B cell (primary cell): ENCODE results near the gene PI4KA. TPM values are rescaled to one million over a fixed set of nuclear protein-coding genes. Genes with fewer than 3 reads are reported as not detected.

Experiments used
- ATAC-seq: fragments of 200-7000 bp; cut with Tn5 transposase; one replicate; pipeline ENCODE4 v1.10.0; 2021; ENCODE audit warnings: low read depth, mild to moderate bottlenecking, moderate number of reproducible peaks, moderate library complexity
- CTCF ChIA-PET: fragments of 350-600 bp; sonication (Branson Sonifier 250); formaldehyde crosslinking; loops from one replicate; lab custom pipeline; 2021; ENCODE audit warnings: antibody characterized with exemption, inconsistent platforms; lab: Charles Lee
- POLR2A ChIA-PET: fragments of 350-600 bp; sonication (Branson Sonifier 250); formaldehyde crosslinking; loops from one replicate; lab custom pipeline; 2021; ENCODE audit warnings: antibody characterized with exemption; lab: Charles Lee
- DNase-seq: peaks from one replicate; pipeline ENCODE4 v3.0.0; 2013
- H2AFZ ChIP-seq: 2 replicates; pipeline ENCODE4 v1.6.1; 2012; ENCODE audit warnings: mild to moderate bottlenecking, low read depth, low read length; ENCODE audit not compliant: insufficient read depth, poor library complexity, severe bottlenecking
- H3K27ac ChIP-seq, 2 donors: 1 replicate in 1 of 2; 2 replicates in 1 of 2; pipeline ENCODE4 v1.5.1; 2012 to 2013; ENCODE audit warnings: low read length in 2 of 2, mild to moderate bottlenecking in 2 of 2, moderate library complexity in 1 of 2
- H3K27me3 ChIP-seq, 4 experiments: fragments of 200-600 bp in 1 of 4; sonication (generic) in 1 of 4; replicated peaks in 1 of 4; 1 replicate in 2 of 4; 2 replicates in 2 of 4; pipeline versions ENCODE4 v1.6.1 to v1.7.0; 2013 to 2016; ENCODE audit warnings: low read length in 3 of 4, mild to moderate bottlenecking in 2 of 4, mixed read lengths in 1 of 4, moderate library complexity in 1 of 4; ENCODE audit not compliant: insufficient read depth in 4 of 4, control insufficient read depth in 3 of 4; ENCODE audit errors: control extremely low read depth in 1 of 4
- H3K36me3 ChIP-seq, 2 experiments: replicated peaks in 1 of 2; 1 replicate in 1 of 2; 2 replicates in 1 of 2; pipeline versions ENCODE4 v1.6.1 to v1.7.1; 2013; ENCODE audit warnings: low read length in 1 of 2; ENCODE audit not compliant: insufficient read depth in 2 of 2, control insufficient read depth in 1 of 2; ENCODE audit errors: control extremely low read depth in 1 of 2, extremely low read depth in 1 of 2
- H3K4me1 ChIP-seq, 2 donors: fragments of 200-600 bp in 1 of 2; sonication (generic) in 1 of 2; 1 replicate in 1 of 2; 2 replicates in 1 of 2; pipeline versions ENCODE4 v1.5.1 to v1.6.1; 2013 to 2017; ENCODE audit warnings: low read length in 2 of 2; ENCODE audit not compliant: control insufficient read depth in 2 of 2, insufficient read depth in 2 of 2
- H3K4me2 ChIP-seq: replicated peaks from 2 replicates; pipeline ENCODE3; 2012; ENCODE audit warnings: mild to moderate bottlenecking, low read depth, low read length; ENCODE audit not compliant: poor library complexity, severe bottlenecking
- H3K4me3 ChIP-seq, 5 experiments: fragments of 200-600 bp in 1 of 5; sonication (generic) in 1 of 5; 1 replicate in 3 of 5; 2 replicates in 2 of 5; pipeline versions ENCODE4 v1.5.1 to v1.7.0; 2011 to 2016; ENCODE audit warnings: low read length in 4 of 5, mild to moderate bottlenecking in 4 of 5, low read depth in 2 of 5, control low read depth in 1 of 5, moderate library complexity in 1 of 5; ENCODE audit not compliant: insufficient read depth in 1 of 5; ENCODE audit errors: control extremely low read depth in 1 of 5, extremely low read depth in 1 of 5
- H3K79me2 ChIP-seq: fragments of 200-600 bp; sonication (generic); one replicate; pipeline ENCODE4 v1.6.0; 2016; ENCODE audit warnings: low read length; ENCODE audit not compliant: control insufficient read depth, insufficient read depth
- H3K9ac ChIP-seq: fragments of 200-600 bp; sonication (generic); 2 replicates; pipeline ENCODE4 v1.6.1; 2017; ENCODE audit warnings: mild to moderate bottlenecking, low read length, moderate library complexity
- H3K9me3 ChIP-seq, 3 donors: one replicate each; pipeline versions ENCODE4 v1.6.1 to v1.7.1; 2013; ENCODE audit warnings: low read length in 2 of 3; ENCODE audit not compliant: control insufficient read depth in 2 of 3, insufficient read depth in 1 of 3; ENCODE audit errors: control extremely low read depth in 1 of 3
- H4K20me1 ChIP-seq: 2 replicates; pipeline ENCODE4 v1.6.0; 2012; ENCODE audit warnings: mild to moderate bottlenecking, low read length; ENCODE audit not compliant: insufficient read depth, control insufficient read depth, poor library complexity, severe bottlenecking
- H3K27ac Mint-ChIP-seq: one replicate; pipeline ENCODE4 v1.8.0; 2021; ENCODE audit warnings: mixed read lengths
- H3K27me3 Mint-ChIP-seq: one replicate; pipeline ENCODE4 v1.8.0; 2021; ENCODE audit warnings: mixed read lengths
- H3K4me1 Mint-ChIP-seq: one replicate; pipeline ENCODE4 v1.8.0; 2021; ENCODE audit warnings: mixed read lengths
- H3K4me3 Mint-ChIP-seq: one replicate; pipeline ENCODE4 v1.8.0; 2021; ENCODE audit warnings: mixed read lengths
- H3K9me3 Mint-ChIP-seq: one replicate; pipeline ENCODE4 v1.8.0; 2022; ENCODE audit warnings: mixed read lengths; ENCODE audit not compliant: insufficient read depth
- CTCF ChIP-seq: fragments of 200-600 bp; IDR thresholded peaks from one replicate; pipeline ENCODE4 v1.8.0; 2022; ENCODE audit warnings: antibody characterized with exemption, mild to moderate bottlenecking
- EZH2 ChIP-seq: IDR thresholded peaks from 2 replicates; pipeline ENCODE4 v1.6.1; 2012; ENCODE audit warnings: borderline replicate concordance, low read depth, mild to moderate bottlenecking, moderate library complexity, low read length; ENCODE audit not compliant: insufficient read depth, poor library complexity, severe bottlenecking
- WGBS: methylation state at CpG from one replicate; pipeline ENCODE4 v1.1.5; 2013; ENCODE audit warnings: missing lambda C conversion rate; ENCODE audit not compliant: insufficient coverage; 5-methylcytosine and 5-hydroxymethylcytosine counted together
- intact Hi-C: fragments of 100-400 bp; cut with micrococcal nuclease; formaldehyde crosslinking; loops from one replicate; pipeline ENCODE4 v1.10.0; 2022
- polyA plus RNA-seq: library from polyadenylated mRNA; depleted of rRNA; stranded (reverse); fragments of >200 nt; gene quantifications from 2 replicates; pipeline ENCODE4 v1.2.3, GENCODE V29; 2012
- total RNA-seq, 2 donors: library from RNA; stranded (reverse); fragments of 120-200 nt in 1 of 2; gene quantifications; 1 replicate in 1 of 2; 2 replicates in 1 of 2; pipeline versions ENCODE4 v1.2.3 to v1.2.4, GENCODE V29; 2013 to 2022

Gene PI4KA
- total and polyA plus RNA-seq, 2 donors (not counting 1 experiment from before 2014, with no cell fraction given), result 85.9 to 156 TPM

DNA sequence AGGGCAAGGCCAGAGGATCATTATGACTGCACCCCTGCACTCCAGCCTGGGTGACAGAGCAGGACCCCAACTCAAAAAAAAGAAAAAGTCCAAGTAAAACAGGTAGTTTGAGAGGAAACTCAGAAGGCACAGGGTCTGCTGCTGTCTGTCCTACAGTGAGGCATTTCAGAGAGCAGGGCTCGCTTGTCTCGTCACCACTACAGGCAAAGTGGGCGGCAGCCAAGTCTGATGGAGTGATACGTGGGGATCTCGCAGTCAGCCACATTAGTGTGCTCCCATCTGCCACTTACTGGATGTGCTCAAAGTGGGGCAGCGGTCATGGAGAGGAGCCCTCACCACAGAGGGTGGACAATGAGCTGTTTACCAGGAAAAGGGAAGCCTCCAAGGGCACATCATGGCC, 42.1 kb downstream of the PI4KA start:
- DNase-seq (no peak), ATAC-seq (no peak)
- no peak overlapping the region for H3K27ac Mint-ChIP-seq
- no peak overlapping the region for H2AFZ ChIP-seq
- CTCF ChIA-PET, result interaction anchor here (1.5 kb wide), 1 partner anchor 32 kb away, joined by 3 read pairs; no protein-coding TSS in a partner anchor
- no peaks in the 10 kb centered on the region for H3K4me1 ChIP-seq
- H3K36me3 ChIP-seq, result peaks cover 14 to 67% of the 10 kb centered on the region in 2 experiments
- no peak overlapping the region for H3K4me3 ChIP-seq
- no peaks in the 10 kb centered on the region for H3K27me3 ChIP-seq
- no peaks in the 10 kb centered on the region for H3K9me3 ChIP-seq
- H3K4me2 ChIP-seq, result no peak overlapping the region
- H3K27ac ChIP-seq, result no peak overlapping the region
- H4K20me1 ChIP-seq, result no peaks in the 10 kb centered on the region
- no peaks in the 10 kb centered on the region for H3K4me1 Mint-ChIP-seq
- H3K4me3 Mint-ChIP-seq, result no peak overlapping the region
- intact Hi-C loops, result no loop called here
- no peaks in the 10 kb centered on the region for H3K79me2 ChIP-seq
- H3K9ac ChIP-seq, result no peak overlapping the region
- TF ChIP-seq CTCF (no peak), EZH2 (no peak)
- H3K9me3 Mint-ChIP-seq, result no peaks in the 10 kb centered on the region
- no peaks in the 10 kb centered on the region for H3K27me3 Mint-ChIP-seq
- POLR2A ChIA-PET, result no interaction called here
- WGBS, result 100% methylated on average over 5 of the region's 6 CpGs

DNA sequence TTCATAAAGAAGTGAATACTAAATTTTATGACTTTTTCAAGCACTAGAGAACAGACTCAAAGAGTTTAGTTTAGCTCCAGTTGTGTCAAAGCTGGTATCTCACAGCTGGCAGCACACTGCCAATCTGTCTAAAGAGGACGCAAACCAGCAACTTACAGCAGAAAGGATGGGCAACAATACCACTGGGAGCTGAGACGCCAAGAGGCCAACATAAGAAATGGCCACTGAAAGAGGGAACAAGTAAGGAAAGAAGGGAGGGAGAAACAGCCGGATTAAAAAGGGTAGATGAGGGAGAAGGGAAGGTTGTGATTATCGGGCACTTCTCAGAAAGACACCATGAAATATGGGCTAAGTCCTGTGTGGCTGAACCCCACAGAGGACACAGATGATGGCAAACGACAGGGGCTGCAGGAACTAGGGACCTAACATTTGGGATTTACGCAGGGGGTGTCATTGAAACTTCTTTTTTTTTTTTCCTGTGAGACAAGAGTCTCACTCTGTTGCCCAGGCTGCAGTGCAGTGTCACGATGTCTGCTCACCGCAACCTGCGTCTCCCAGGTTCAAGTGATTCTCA, 43.0 kb downstream of the PI4KA start:
- TF ChIP-seq CTCF, result no peak
- POLR2A ChIA-PET, result no interaction called here
- Histone ChIP-seq H3K9ac (no peak overlapping the region), H2AFZ (no peak overlapping the region), H3K79me2 (no peaks in the 10 kb centered on the region), H3K27me3 (no peaks in the 10 kb centered on the region), H3K4me3 (no peak overlapping the region), H3K27ac (no peak overlapping the region), H3K9me3 (no peaks in the 10 kb centered on the region), H3K4me2 (no peak overlapping the region), H3K36me3 (peaks cover 11 to 71% of the 10 kb centered on the region in 2 experiments), H4K20me1 (no peaks in the 10 kb centered on the region), H3K4me1 (no peaks in the 10 kb centered on the region)
- H3K27me3 Mint-ChIP-seq, result no peaks in the 10 kb centered on the region
- no peaks in the 10 kb centered on the region for H3K4me1 Mint-ChIP-seq
- ATAC-seq, result no peak
- intact Hi-C loops, result no loop called here
- DNase-seq, result no peak
- 96% methylated on average over 8 of the region's 9 CpGs for WGBS
- CTCF ChIA-PET, result no interaction called here
- H3K27ac Mint-ChIP-seq, result no peak overlapping the region
- H3K9me3 Mint-ChIP-seq, result no peaks in the 10 kb centered on the region
- H3K4me3 Mint-ChIP-seq, result no peak overlapping the region
